Endothelial cell of umbilical vein (primary cell): ENCODE data around the gene HSPB3. TPM values are rescaled to one million over a fixed set of nuclear protein-coding genes. Genes with fewer than 3 reads are reported as not detected.

Experiments
- BruUV-seq: library from RNA; stranded (reverse); fragments of 400-500 nt; replicated peaks from 2 replicates; lab custom pipeline; 2021; lab: Mats Ljungman, UMichigan
- CTCF ChIA-PET: fragments of 300-600, 350-600 bp; sonication (Branson Sonifier 250); formaldehyde crosslinking; loops from one replicate; lab custom pipeline; 2021; ENCODE audit warnings: antibody characterized with exemption, inconsistent platforms; lab: Charles Lee
- POLR2A ChIA-PET: fragments of 300-600, 350-600 bp; sonication (Branson Sonifier 250); formaldehyde crosslinking; loops from one replicate; lab custom pipeline; 2021; ENCODE audit warnings: antibody characterized with exemption, inconsistent platforms; lab: Charles Lee
- DNase-seq: peaks from one replicate; pipeline ENCODE4 v3.0.0-alpha.2; 2011; ENCODE audit warnings: low read depth, low spot score
- FAIRE-seq: peaks from 2 replicates; lab custom pipeline; 2011; peaks lifted over from hg19 to GRCh38; lab: Jason Lieb, UNC
- H2AFZ ChIP-seq: 2 replicates; pipeline ENCODE4 v1.6.0; 2012; ENCODE audit warnings: low read depth, low read length, control low read depth, inconsistent platforms
- H3K27ac ChIP-seq: 2 replicates; pipeline ENCODE4 v1.5.1; 2011; ENCODE audit warnings: low read depth, mild to moderate bottlenecking, control low read depth, low read length, moderate library complexity; ENCODE audit not compliant: insufficient read depth
- H3K27me3 ChIP-seq, 2 experiments: 2 replicates each; pipeline versions ENCODE4 v1.6.0 to v1.6.1; 2011; ENCODE audit warnings: low read length in 2 of 2, mixed read lengths in 1 of 2; ENCODE audit not compliant: control insufficient read depth in 2 of 2, insufficient read depth in 2 of 2
- H3K36me3 ChIP-seq, 2 experiments: 2 replicates in 1 of 2; 3 replicates in 1 of 2; pipeline ENCODE4 v1.5.1; 2011; ENCODE audit warnings: low read length in 2 of 2, mild to moderate bottlenecking in 1 of 2, moderate library complexity in 1 of 2; ENCODE audit not compliant: control insufficient read depth in 2 of 2, insufficient read depth in 2 of 2; ENCODE audit errors: extremely low read depth in 1 of 2
- H3K4me1 ChIP-seq: 3 replicates; pipeline ENCODE4 v1.5.1; 2011; ENCODE audit warnings: mild to moderate bottlenecking, low read length; ENCODE audit not compliant: control insufficient read depth, insufficient read depth; ENCODE audit errors: extremely low read depth
- H3K4me2 ChIP-seq: 2 replicates; pipeline ENCODE4 v1.6.1; 2011; ENCODE audit warnings: low read length, control low read depth, mixed read lengths; ENCODE audit not compliant: insufficient read depth
- H3K4me3 ChIP-seq, 3 experiments: fragments of 200-600 bp in 1 of 3; sonication (generic), shearing (Covaris generic) in 1 of 3; replicated peaks in 1 of 3; 2 replicates each; pipeline ENCODE4 v1.5.1; 2011 to 2016; ENCODE audit warnings: control low read depth in 3 of 3, low read length in 3 of 3, mild to moderate bottlenecking in 2 of 3, inconsistent platforms in 1 of 3, low read depth in 1 of 3, moderate library complexity in 1 of 3; ENCODE audit not compliant: insufficient read depth in 1 of 3
- H3K79me2 ChIP-seq: 2 replicates; pipeline ENCODE4 v1.6.0; 2012; ENCODE audit warnings: low read length, inconsistent platforms; ENCODE audit not compliant: control insufficient read depth, insufficient read depth
- H3K9ac ChIP-seq: replicated peaks from 2 replicates; pipeline ENCODE3; 2011; ENCODE audit warnings: low read length, control low read depth; ENCODE audit not compliant: insufficient read depth; ENCODE audit errors: extremely low read depth
- H3K9me1 ChIP-seq: replicated peaks from 3 replicates; pipeline ENCODE4 v1.6.0; 2011; ENCODE audit warnings: mild to moderate bottlenecking, low read length; ENCODE audit not compliant: control insufficient read depth, insufficient read depth; ENCODE audit errors: extremely low read depth
- H3K9me3 ChIP-seq: replicated peaks from 2 replicates; pipeline ENCODE4 v1.5.1; 2012; ENCODE audit warnings: low read length, inconsistent platforms; ENCODE audit not compliant: control insufficient read depth, insufficient read depth
- H4K20me1 ChIP-seq: replicated peaks from 2 replicates; pipeline ENCODE3; 2011; ENCODE audit warnings: mild to moderate bottlenecking, low read length; ENCODE audit not compliant: control insufficient read depth, insufficient read depth; ENCODE audit errors: extremely low read depth
- EZH2 ChIP-seq: IDR thresholded peaks from 2 replicates; pipeline ENCODE4 v1.6.1; 2012; ENCODE audit warnings: borderline replicate concordance, low read depth, mild to moderate bottlenecking, moderate library complexity, low read length, inconsistent platforms; ENCODE audit not compliant: severe bottlenecking
- FOS ChIP-seq: IDR thresholded peaks from 2 replicates; pipeline ENCODE4 v1.6.1; 2011; ENCODE audit warnings: mild to moderate bottlenecking, low read length, moderate library complexity, borderline replicate concordance; ENCODE audit not compliant: insufficient read depth
- GATA2 ChIP-seq: IDR thresholded peaks from 2 replicates; pipeline ENCODE4 v1.7.0; 2011; ENCODE audit warnings: low read depth, mild to moderate bottlenecking, moderate library complexity, mixed read lengths, low read length; ENCODE audit not compliant: insufficient read length, insufficient read depth
- JUN ChIP-seq: IDR thresholded peaks from 2 replicates; pipeline ENCODE4 v1.6.1; 2011; ENCODE audit warnings: borderline replicate concordance, low read depth; ENCODE audit not compliant: insufficient read length, insufficient read depth
- POLR2A ChIP-seq: IDR thresholded peaks from 2 replicates; pipeline ENCODE4 v1.6.1; 2012; ENCODE audit warnings: low read depth, mild to moderate bottlenecking, control low read depth, low read length
- POLR2AphosphoS5 ChIP-seq: IDR thresholded peaks from 2 replicates; pipeline ENCODE4 v1.6.1; 2012; ENCODE audit warnings: low read depth, mild to moderate bottlenecking, control low read depth, low read length, moderate library complexity; ENCODE audit not compliant: insufficient read depth
- dilution Hi-C: fragments of 300-500 bp; cut with MboI; formaldehyde crosslinking; loops from one replicate; pipeline ENCODE4 v1.15.0; 2019; ENCODE audit warnings: low sequenced_read_pairs; ENCODE audit not compliant: extremely low pct_ligation_motif_present
- intact Hi-C: fragments of 100-400 bp; cut with micrococcal nuclease; formaldehyde crosslinking; loops from one replicate; pipeline ENCODE4 v1.10.0; 2022
- polyA plus RNA-seq, 4 experiments: library from polyadenylated mRNA; depleted of rRNA in 3 of 4; stranded (reverse) in 3 of 4; unstranded in 1 of 4; fragments of >200 nt; gene quantifications; 2 replicates each; pipeline versions ENCODE4 v1.2.1 to v1.2.3, GENCODE V29; 2011 to 2012; ENCODE audit warnings: missing spikeins in 1 of 4
- total RNA-seq: library from RNA; stranded (reverse); gene quantifications from 2 replicates; pipeline ENCODE4 v1.2.3, GENCODE V29; 2021
- TF ChIP-seq, protein P1 (sequence below), 2 donors: IDR thresholded peaks; 1 replicate in 1 of 2; 2 replicates in 1 of 2; pipeline ENCODE4 v1.5.1; 2011; ENCODE audit warnings: low read length in 2 of 2, mild to moderate bottlenecking in 2 of 2, moderate library complexity in 2 of 2, control low read depth in 1 of 2, inconsistent platforms in 1 of 2, low read depth in 1 of 2; ENCODE audit not compliant: insufficient read depth in 1 of 2; ENCODE audit errors: extremely low read depth in 1 of 2
- TF ChIP-seq, protein P2 (sequence below): IDR thresholded peaks from 2 replicates; pipeline ENCODE4 v1.6.1; 2011; ENCODE audit not compliant: insufficient read depth, insufficient read length

HSPB3 gene
- total and polyA plus RNA-seq, 2 donors (not counting 3 experiments of a cell fraction or from before 2014, with no cell fraction given) = not detected

DNA sequence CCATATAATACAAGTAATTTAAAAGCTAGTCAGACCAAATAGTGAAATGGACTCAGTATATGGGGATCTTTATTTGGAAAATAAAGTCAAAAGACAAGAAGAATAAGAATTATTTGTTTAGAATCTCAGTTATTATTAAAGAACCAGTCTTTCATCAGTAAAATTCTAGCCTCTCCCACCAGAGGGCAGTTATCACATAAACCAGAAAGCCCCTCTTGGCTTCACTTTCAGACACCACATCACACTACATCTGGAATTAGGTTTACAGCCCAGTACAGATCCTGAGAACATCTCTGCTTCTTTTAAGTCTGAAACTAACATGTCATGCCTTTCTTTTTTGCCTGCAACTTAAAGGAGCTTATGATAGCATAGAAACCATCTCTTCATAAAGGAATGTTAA, 12.2 kb upstream of the HSPB3 start:
- H3K9me3 ChIP-seq = no peaks in the 10 kb centered on the region
- dilution Hi-C loops = no loop called here
- intact Hi-C loops = loop anchor here (1.0 to 5.0 kb wide), 4 partner anchors 44 to 452 kb away; partner anchors contain the start of gene SNX18
- H3K27me3 ChIP-seq = peaks cover 14 to 15% of the 10 kb centered on the region in 2 experiments
- peak; percentile 4 for FAIRE-seq
- no peak overlapping the region for H3K27ac ChIP-seq
- H3K4me3 ChIP-seq = no peak overlapping the region
- no peak overlapping the region for H3K4me2 ChIP-seq
- peak; percentile 51 for DNase-seq
- ChIA-PET CTCF (interaction anchor here (1.0 to 9.1 kb wide), 11 partner anchors 9 to 452 kb away, joined by 3 to 94 read pairs (median 5); no protein-coding TSS in a partner anchor), POLR2A (no interaction called here)
- H2AFZ ChIP-seq = no peak overlapping the region
- no peaks in the 10 kb centered on the region for H3K79me2 ChIP-seq
- H3K9ac ChIP-seq = no peak overlapping the region
- no peaks in the 10 kb centered on the region for H3K36me3 ChIP-seq
- no TSS peak for BruUV-seq
- no peak for TF ChIP-seq JUN
- TF ChIP-seq POLR2AphosphoS5 = no peak
- TF ChIP-seq, protein P1, sequence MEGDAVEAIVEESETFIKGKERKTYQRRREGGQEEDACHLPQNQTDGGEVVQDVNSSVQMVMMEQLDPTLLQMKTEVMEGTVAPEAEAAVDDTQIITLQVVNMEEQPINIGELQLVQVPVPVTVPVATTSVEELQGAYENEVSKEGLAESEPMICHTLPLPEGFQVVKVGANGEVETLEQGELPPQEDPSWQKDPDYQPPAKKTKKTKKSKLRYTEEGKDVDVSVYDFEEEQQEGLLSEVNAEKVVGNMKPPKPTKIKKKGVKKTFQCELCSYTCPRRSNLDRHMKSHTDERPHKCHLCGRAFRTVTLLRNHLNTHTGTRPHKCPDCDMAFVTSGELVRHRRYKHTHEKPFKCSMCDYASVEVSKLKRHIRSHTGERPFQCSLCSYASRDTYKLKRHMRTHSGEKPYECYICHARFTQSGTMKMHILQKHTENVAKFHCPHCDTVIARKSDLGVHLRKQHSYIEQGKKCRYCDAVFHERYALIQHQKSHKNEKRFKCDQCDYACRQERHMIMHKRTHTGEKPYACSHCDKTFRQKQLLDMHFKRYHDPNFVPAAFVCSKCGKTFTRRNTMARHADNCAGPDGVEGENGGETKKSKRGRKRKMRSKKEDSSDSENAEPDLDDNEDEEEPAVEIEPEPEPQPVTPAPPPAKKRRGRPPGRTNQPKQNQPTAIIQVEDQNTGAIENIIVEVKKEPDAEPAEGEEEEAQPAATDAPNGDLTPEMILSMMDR (IDR thresholded peaks at IDR 0.05; ENCODE audit: extremely low read depth in 1 of 2, insufficient read depth in 1 of 2, low read depth in 1 of 2, low read length in 2 of 2) = peak; percentile 43 to 44
- no peak for TF ChIP-seq FOS
- no peaks in the 10 kb centered on the region for H3K9me1 ChIP-seq
- H3K4me1 ChIP-seq = no peaks in the 10 kb centered on the region
- H4K20me1 ChIP-seq = no peaks in the 10 kb centered on the region

DNA sequence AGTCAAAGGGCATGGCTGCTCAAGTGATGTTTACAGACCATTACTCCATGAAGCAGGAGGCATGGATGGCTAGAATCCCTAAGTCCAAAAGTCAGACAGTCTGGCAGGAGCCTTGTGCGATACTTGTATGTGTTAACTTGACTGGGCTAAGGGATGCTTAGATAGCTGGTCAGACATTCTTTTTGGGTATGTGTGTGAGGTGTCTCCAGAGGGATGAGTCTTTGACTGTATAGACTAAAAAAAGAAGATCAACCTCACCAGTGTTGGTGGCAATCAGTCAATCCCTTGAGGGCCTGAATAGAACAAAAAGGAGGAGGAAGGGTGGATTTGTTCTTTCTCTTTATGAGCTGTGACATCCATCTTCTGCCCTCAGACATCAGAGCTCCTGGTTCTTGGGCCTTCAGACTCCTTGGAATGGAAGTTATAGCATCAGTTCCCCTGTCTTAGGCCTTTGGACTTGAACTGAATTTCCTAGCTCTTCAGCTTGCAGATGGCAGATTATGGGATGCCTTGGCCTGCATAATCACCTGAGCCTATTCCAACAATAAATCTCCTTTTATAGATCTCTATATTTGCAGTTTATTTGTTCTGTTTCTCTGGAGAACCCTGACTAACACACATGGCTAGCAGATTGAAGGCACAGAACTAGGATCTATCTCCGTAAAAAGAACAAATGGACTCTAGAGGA, 9.7 kb upstream of the HSPB3 start:
- Histone ChIP-seq H3K4me1 (no peaks in the 10 kb centered on the region), H3K9me1 (no peaks in the 10 kb centered on the region), H3K27ac (no peak overlapping the region), H2AFZ (no peak overlapping the region), H3K79me2 (no peaks in the 10 kb centered on the region), H3K27me3 (peaks cover 8 to 10% of the 10 kb centered on the region in 2 experiments), H3K4me3 (no peak overlapping the region), H4K20me1 (no peaks in the 10 kb centered on the region), H3K4me2 (no peak overlapping the region), H3K36me3 (no peaks in the 10 kb centered on the region), H3K9me3 (no peaks in the 10 kb centered on the region), H3K9ac (no peak overlapping the region)
- ChIA-PET POLR2A (no interaction called here), CTCF (interaction anchor here (0.9 to 9.1 kb wide), 7 partner anchors 10 to 714 kb away, joined by 3 to 94 read pairs (median 7); partner anchors contain the start of genes GPX8 and HSPB3)
- no peak for TF ChIP-seq EZH2
- TF ChIP-seq, protein P2, sequence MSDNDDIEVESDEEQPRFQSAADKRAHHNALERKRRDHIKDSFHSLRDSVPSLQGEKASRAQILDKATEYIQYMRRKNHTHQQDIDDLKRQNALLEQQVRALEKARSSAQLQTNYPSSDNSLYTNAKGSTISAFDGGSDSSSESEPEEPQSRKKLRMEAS = no peak
- TF ChIP-seq FOS = no peak
- TF ChIP-seq, protein P1 (IDR thresholded peaks at IDR 0.05; ENCODE audit: extremely low read depth in 1 of 2, insufficient read depth in 1 of 2, low read depth in 1 of 2, low read length in 2 of 2) = no peak
- TF ChIP-seq POLR2A = no peak
- TF ChIP-seq GATA2 = no peak
- dilution Hi-C loops (no loop called here), intact Hi-C loops (no loop called here)
- BruUV-seq = no TSS peak
- DNase-seq (no peak), FAIRE-seq (no peak)
